ENCODE data around the gene GIGYF2.
A peak's percentile ranks its signal among the peaks of the same experiment; 100 is the strongest.
"Not testable (repeated sequence)": the region's sequence is repeated elsewhere in the genome, so short reads cannot be mapped to it uniquely, and the experiment has no call there.

GIGYF2 gene

DNA sequence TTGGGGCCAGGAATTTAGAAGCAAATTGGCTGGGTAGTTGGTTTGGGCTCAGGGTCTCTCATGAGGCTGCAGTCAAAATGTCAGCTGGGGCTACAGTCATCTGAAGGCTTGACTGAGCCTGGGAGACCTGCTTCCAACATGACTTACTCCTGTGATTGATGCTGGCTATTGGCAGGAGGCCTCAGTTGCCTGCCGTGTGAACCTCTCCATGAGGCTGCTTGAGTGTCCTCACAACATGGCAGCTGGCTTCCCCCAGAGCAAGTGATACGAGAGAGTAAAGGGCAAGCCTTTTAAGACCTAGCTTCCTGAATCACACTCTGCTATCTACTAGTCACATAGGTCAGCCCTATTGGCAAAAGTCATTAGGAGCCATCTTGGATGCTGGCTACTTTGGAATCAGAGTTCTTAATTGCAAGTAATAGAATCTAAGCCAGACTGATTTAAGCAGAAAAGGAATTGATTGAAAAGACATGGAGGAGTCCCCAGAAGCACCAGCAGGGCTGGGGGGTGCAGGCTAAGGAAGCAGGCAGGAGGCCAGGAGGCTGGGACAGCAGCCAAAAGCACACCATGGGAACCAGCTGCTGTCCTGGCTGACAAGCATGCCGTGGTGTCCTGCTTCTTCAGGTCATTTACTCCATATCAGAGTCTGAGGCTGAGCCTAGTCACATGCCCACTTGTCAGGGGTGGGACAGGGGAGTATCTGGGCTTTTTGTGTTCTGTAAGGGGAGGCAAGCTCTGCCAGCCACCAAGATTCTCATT is 7.8 kb upstream of the GIGYF2 start:
- peak; percentile 60 to 83 for DNase-seq

DNA sequence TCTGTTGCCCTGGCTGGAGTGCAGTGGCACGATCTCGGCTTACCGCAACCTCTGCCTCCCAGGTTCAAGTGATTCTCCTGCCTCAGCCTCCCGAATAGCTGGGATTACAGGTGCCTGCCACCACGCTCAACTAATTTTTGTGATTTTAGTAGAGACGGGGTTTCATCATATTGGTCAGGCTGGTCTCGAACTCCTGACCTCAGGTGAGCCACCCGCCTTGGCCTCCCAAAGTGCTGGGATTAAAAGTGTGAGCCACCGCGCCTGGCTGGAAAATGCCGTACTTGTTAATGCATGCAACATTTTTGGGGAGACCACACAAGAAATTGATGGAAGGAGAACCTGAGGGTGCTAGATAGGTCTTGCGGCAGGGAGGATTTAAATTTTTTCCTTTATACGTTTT is 6.0 kb upstream of the GIGYF2 start:
- DNase-seq: not testable (repeated sequence)

DNA sequence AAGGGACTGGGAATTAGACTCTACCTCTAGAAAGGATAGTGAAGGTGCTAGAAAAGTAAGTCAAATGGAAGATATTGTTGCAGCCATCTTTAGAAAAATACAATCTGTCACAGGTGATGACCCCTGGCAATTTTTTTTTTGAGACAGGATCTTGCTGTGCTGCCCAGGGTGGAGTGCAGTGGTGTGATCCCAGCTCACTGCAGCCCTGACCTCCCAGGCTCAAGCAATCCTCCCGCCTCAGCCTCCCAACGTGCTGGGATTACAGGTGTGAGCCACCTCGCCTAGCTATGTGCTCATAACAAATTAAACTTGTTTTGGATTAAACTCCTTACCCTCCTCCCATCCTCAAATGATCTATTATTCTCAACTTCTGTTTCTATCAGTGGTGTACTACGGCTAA is 3.8 kb upstream of the GIGYF2 start:
- no peak for DNase-seq

DNA sequence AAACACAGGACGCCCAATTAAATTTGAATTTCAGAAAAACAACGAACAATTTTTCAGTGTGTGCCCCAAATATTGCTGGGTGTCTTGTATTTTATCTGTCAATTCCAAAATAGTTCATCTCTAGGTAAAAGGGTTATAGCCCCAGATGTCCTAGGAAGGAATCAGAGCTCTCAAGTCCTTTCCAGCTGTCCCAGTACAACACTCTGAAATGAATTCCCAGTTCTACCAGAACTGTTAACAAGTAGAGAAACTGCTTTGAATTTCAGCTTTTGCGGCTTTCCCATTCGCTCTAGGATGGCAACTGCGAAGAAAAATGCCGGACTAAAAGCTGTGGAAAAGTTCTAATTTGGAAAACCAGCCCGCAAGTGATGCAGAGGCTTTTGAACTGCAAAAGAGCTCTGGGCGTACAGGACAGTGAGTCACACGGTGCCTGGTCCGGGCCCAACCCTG is 497 bp upstream of the GIGYF2 start:
- no peak for DNase-seq

DNA sequence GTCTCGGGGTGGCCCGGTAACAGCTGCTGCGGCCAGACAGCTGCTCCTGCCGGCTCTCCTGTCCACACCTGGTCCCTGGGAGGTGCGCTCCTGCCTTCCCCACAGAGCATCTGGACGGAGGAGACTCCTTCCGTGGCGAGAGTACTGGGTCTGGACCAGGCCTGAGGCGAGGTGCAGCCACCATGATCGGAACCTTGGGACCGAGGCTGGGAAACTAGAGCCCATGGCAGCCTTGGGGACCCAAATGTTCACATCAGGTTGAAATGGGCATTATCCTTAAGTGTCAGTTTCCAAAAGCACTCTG is 628 bp downstream of the GIGYF2 start:
- DNase-seq: peak in 1 of 2 experiments; percentile 48

DNA sequence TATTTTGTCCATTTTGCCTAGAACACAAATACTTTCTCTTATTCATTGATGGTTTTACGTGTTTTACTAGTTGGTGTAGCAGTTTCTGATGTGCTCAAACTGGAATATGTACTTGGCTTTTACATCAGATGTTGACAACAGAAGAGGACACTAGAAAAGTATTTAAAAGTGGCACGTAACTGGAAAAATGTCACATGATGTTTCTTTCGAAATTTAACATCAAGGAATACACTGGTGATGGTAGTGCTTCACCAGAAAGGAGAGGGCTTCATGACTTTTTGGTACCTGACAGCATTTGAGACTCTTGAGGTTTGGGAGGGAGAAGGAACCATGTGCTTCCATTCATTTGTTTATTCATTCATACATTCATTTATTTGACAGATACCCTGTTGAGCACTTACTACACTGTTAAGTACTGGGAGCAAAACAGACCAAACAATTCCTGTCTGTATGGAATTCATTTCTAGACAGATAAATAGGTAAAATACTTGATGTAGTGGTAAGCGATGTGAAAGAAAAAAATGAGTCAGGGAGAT is 1.5 kb downstream of the GIGYF2 start:
- DNase-seq: no peak

DNA sequence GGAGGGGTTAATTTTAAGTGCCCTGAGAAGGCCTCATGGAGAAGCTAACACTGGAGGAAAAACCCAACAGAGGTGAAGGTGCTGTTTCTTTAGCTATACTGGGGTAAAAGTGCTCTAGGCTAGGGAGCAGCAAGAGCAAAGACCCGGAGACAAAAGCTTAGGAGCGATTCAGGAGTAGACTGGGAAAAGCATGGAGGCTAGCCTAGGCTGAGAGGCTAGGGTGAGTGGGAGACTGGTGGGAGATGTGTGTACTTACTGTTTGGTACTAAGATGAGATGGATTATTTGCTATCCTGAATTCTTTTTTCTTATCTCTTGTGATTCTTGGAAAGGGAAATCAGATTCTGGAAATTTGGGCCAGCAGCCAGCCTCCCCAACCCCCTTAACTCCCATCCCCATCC is 2.0 kb downstream of the GIGYF2 start:
- peak in 1 of 2 experiments; percentile 8 for DNase-seq

DNA sequence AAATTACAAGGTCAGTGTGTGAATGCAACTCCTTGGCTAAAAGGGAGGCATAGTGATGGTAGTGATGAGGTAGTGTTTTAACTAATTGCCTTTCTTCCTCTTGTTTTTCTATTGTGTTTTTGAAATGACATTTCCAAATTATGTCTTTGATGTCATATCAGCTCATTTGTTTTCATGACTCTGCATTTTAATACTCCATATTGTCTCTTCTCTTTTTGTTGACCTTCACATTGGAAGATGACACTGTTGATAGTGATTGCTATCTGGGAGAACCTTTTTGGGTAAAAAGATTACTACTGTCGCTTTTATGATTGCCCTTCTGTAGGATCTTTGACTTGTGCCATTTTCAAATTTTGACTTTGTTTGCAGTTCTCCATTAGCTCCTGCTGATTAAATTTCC is 3.0 kb downstream of the GIGYF2 start:
- no peak for DNase-seq

DNA sequence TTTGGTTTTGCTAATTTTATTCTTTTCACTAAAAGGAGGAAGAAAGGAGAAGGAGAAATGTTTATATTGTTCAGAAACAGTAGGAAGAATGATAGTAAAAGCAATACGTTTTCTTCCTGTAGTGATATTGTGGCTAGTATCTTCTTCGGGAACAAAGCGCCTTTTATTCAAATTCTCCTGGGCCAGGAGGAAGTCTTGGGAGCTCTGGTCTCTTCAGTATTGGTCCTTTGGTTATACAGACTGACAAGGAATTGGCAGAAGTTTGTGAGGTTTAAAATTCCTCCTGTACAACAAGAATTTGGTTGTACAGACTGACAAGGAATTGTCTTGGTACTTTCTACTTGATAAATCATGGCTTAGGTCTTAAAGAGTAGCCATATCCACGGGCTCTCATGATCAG is 9.9 kb downstream of the GIGYF2 start:
- DNase-seq: no peak

DNA sequence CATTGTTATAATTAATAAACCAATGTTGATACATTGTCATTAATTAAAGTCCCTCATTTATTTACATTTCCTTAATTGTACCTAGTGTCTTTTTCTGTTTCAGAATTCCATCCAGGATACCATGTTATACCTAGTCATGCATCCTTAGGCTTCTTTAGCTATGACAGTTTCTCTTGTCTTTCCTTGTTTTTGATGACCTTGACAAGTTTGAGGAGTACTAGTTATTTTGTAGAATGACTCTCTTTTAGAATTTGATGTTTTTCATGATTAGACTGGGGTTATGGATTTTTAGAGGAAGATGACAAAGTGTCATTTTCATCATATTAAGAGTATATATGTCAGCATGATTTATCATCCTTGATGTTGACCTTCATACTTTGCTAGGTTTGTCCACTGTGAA is 16.4 kb downstream of the GIGYF2 start:
- DNase-seq: no peak

DNA sequence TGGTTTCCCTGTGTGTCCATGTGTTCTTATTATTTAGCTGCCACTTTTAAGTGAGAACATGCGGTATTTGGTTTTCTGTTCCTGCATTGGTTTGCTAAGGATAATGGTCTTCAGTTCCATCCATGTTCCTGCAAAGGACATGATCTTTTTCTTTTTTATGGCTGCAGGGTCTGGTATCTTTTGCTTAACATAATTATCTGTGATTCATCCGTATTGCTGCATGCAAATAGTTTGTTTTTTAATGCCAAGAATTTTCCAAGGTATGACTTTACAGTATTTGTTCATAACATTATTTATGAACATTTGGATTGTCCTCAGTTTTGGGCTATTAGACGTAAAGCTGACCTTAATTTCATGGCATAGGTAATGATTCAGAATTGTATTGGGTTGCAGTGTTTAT is 17.8 kb downstream of the GIGYF2 start:
- DNase-seq: no peak

DNA sequence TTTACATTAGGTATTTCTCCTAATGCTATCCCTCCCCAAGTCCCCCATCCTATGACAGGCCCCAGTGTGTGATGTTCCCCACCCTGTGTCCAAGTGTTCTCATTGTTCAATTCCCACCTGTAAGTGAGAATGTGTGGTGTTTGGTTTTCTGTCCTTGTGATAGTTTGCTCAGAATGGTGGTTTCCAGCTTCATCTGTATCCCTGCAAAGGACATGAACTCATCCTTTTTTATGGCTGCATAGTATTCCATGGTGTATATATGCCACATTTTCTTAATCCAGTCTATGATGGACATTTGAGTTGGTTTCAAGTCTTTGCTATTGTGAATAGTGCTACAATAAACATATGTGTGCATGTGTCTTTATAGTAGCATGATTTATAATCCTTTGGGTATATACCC is 22.9 kb downstream of the GIGYF2 start:
- DNase-seq: not testable (repeated sequence)

DNA sequence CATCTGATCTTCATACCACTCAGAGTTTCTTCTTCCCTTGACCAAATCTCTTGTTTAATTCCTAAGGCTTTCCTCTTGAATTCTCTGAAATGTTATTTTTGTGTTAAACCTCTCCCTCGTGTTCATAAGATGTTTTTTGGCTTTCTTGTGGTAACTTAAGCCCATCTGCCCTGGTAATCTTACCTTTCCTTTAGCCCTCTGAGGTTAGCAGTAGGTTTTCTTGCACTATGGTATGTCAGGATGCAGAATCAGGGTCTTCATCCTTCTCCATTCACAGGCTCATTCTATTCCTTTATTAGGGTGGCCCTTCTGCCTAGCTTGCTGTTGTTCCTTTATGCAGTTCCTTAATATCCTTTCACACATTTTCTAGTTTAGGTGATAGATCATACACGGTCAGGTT is 24.1 kb downstream of the GIGYF2 start:
- no peak for DNase-seq

DNA sequence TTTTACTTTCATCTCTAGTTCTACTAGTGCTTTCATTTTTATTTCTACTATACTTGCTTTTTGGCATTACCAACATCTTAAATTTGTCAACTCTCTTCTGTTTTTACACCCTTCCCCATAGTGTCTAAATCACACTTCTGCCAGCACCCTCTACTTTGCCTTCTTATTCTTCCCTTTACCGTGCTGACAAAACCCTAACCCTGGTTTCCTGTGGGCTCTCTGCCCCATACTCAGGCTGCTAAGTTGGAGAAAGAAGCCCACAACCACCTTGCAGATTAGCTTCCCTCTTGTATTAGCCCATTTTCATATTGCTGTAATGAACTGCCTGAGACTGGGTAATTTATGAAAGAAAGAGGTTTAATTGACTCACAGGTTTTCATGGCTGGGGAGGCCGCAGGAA is 24.8 kb downstream of the GIGYF2 start:
- no peak for DNase-seq

DNA sequence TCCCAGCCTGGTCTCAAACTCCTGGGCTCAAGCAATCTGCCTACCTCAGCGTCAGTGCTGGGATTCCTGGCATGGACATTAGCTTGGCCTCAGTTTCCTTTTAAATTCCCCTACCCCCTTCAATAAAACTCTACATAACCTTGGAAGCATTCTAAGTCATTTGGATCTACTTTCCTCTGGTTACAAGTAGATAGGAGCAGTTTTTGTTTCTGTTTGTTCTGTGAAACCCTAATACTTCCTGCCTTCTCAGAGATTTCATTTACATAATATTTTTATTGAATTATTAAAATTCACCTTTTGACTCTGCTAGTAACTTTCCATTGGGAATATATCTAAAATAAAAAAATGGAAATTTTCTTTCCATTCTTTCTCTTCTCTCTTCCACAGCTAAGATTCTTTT is 25.9 kb downstream of the GIGYF2 start:
- DNase-seq: no peak

DNA sequence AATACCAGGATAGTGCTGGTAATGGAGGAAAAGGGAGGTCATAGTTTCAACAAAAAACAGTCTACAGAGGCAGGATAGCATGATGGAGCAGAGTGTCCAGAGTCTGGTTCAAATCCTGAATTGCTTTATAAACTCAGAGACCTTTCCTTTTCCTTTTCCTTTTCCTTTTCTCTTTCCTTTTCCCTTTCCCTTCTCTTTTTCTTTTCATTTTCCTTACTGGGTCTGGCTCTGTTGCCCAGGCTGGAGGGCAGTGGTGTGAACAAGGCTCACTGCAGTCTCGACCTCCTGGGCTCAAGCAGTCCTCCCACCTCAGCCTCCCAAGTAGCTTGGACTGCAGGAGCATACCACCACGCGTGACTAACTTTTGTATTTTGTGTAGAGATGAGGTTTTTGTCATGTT is 31.7 kb downstream of the GIGYF2 start:
- no peak for DNase-seq

DNA sequence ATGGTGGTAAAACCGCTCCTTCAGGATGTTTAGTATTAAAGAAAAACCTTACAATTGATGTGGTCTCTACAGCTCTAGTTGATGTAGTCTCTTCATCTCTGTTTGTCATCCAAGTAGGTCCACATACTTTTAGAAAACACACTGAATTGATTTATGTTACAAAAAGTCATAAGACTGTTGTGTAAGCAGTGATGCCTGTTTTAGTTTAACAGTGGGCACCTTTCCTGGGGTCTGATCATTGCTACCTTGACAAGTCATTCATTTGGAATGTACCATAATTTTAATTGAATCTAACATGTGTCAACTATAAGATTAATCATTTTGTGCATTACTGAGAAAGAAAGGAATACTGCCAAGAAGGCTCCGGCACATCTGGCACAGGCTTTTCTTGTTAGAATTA is 34.3 kb downstream of the GIGYF2 start:
- DNase-seq: no peak

DNA sequence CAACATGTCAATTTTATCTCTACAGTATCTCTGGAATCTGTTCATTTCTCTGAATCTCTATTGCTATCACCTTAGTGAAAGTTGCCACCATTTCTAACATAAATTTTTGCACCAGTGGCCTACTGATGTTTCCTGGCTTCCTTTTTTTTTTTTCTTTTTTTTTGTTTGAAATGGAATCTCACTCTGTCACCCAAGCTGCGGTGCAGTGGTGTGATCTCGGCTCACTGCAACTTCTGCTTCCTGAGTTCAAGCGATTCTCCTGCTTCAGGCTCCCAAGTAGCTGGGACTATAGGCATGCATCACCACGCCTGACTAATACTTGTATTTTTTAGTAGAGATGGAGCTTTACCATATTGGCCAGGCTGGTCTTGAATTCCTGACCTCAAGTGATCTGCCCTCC is 44.2 kb downstream of the GIGYF2 start:
- no peak for DNase-seq

DNA sequence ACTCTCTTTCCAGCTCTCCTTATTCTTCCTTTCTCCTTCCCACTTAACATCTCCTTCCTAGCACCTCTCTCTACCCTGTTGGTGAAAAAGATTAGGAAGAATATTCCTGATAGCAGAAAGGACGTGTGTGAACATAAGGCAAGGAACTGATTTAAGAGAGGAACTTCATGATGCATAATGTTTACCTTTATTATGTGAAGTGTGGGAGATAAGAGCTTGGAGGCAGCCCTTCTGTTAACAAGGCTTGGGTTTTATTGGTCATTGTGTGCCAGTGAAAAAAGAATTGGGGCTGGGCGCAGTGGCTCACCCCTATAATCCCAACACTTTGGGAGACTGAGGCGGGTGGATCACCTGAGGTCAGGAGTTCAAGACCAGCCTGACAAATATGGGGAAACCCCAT is 44.8 kb downstream of the GIGYF2 start:
- no peak for DNase-seq

DNA sequence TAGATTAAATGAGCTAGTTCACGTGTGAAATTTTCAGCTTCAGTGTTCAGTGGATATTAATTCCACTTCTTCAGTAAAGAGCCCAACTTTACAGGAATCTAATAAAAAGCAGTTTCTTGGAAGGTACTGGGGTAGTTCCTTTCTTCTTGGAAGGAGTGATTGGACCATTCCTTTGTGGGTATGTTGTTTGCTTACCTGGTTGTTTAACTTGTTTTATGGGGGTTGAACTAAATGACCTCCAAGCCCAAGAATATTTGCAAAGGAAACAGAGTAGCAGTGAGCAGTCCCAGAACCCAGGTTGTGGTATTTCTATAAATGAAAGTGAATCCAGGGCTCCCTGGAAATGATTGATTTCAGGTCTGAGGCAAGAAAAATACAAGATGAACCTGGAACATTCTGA is 47.8 kb downstream of the GIGYF2 start:
- no peak for DNase-seq

DNA sequence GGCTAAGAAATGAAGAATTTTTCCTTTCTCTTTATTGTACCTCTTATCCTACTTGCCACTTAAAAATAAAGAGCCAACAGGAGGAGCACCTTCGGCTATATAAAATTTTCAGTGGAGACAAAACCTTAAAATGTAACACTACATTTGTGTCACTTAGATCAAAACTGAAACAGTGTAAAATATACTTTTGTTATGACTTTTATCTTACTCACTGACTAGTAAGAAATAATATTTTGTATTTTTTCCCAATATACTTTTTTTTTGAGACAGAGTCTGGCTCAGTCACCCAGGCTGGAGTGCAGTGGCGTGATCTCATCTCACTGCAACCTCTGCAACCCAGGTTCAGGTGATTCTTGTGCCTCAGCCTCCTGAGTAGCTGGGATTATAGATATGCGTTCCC is 50.9 kb downstream of the GIGYF2 start:
- no peak for DNase-seq

DNA sequence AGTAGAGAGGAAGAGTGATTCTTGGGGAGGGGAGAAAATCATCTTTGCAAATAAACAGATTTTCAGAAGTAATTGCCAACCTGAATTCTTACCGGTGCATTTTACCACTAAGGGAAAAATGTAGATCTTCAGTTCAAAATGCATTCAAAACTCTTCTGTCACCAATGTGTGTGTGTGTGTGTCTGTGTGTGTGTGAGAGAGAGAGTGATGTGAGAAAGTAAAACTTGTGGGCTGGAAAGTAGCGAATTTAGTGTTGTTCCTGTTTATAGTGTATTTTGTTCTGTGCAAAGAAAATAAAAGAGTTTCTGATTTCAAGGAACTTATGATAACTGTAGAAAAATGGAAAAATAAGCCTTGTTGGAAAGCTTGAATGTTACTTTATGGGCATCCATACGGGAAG is 52.2 kb downstream of the GIGYF2 start:
- DNase-seq: no peak

DNA sequence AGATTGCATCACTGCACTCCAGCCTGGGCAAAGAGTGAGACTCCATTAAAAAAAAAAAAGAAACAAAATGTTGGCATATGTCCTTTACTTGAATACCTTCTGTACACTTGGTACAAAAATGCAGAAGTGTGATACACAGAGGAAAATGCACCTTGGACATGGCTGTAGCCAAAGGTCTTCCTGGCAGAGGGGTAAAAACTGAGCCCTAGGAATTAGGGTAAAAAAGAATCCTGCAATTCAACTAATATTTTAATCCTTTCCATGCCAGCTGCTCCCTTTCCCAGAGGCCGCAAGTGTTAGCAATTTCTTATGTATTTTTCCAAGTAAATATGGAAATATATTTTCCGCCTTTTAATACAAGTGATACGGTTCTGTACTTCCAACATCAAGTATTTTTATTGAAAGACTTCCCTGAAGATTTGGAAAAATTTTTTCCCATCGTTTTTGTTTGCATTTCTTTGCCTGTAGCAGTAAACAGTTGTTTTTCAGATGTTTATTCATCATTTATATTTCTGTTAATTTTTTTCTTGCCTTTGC is 53.1 kb downstream of the GIGYF2 start:
- no peak for DNase-seq

DNA sequence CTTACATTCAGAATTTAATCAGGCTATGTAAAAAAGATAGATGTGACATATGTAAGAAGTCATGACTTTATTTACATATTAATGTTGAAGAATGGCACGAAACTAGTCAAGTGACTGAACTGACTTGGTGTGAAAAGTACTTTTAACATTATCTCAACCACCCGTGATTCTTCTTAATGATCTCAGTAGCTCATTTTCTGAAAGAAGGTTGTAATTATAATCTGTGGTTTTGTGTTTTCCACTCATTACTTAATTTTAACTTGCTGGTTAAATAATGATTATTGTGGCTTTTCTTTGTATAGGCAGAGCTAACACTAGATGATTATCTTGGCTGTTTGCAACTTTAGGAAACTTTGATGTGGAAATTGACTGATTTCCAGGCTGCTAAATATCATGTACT is 60.8 kb downstream of the GIGYF2 start:
- DNase-seq: no peak

DNA sequence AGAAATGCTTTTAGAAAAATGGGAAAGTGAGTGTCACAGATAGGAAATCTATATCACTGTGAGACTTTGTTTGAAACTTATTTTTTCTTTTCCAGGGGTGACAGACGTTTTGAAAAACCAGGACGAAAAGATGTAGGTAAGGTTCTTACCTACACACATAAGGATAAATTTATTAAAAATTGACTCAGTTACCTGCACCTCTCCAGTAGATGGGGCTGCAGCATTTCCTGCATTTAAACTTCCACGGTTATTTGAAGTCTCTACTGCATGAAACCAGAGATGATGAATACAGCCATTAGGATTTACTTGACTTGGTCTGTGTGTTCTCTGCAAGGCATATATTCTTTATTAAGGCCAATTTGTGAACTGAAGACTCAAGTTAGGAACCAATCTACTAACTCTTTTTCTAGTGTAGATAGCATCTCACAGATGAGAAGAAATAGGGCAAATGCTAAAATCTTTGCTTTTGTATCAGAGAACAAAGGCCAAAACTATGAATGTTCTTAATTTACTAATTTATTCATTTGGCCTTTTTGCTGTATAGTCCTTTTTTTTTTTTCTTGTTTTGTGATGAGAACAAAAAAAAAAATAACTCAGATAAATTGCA is 64.3 kb downstream of the GIGYF2 start:
- DNase-seq: peak; percentile 11 to 64
